Measurements from ENCODE around the gene TMEM263. TPM values are rescaled to one million over a fixed set of nuclear protein-coding genes. Genes with fewer than 3 reads are reported as not detected.
"Not testable (repeated sequence)": the region's sequence is repeated elsewhere in the genome, so short reads cannot be mapped to it uniquely, and the experiment has no call there.

The TMEM263 gene
- polyA plus RNA-seq, 3 donors from 2014 or later = 30.2 to 33.5 (median 31.0) TPM

DNA sequence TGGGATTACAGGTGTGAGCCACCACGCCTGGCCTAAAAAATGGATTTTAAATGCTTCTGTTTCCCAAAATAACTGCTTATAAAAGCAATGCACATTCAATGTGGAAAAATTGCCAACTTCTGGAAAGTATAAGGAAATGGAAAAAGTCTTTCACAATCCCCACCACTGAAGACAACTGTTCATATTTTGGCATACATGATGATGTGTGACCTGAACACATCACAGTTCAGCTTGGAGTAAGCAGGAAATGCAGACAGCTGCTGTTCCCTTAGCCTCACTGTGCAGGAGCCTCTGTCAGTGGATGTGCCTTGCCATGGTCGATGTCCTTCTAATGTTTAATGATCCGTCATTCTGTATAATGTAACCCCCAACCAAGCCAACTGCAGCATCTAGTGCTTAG, 26.1 kb downstream of the TMEM263 start:
- Mint-ChIP-seq H3K27ac (peak overlapping the region in 1 of 6 donors; percentile 46), H3K4me1 (peaks cover 30% of the 10 kb centered on the region in 2 donors), H3K36me3 (peaks cover 16 to 25% (median 17%) of the 10 kb centered on the region in 3 donors), H3K27me3 (ENCODE audit: low read depth in 3 of 3) (peaks cover 0 to 6% (median 3%) of the 10 kb centered on the region in 3 donors), H3K4me3 (no peak overlapping the region), H3K9me3 (no peaks in the 10 kb centered on the region)
- no peak for DNase-seq

DNA sequence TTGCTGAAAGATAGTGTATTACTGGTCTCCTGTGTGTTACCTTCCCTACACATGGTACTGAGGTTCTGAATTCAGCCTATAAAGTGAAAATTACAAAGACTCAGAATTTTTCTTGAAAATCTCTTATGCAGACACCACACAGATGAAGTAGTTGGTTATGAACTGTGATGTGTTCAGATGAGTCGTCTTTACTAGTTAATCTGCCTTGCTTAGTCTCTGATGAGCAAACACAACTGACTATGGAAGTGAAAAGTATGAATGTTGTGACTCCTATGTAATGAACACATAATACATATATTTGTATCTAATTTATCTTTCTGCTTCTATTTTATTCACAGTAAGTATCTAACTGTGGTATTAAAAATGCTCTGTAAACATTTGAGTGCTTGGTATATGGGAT, 26.5 kb downstream of the TMEM263 start:
- Mint-ChIP-seq H3K27ac (peak overlapping the region in 1 of 6 donors; percentile 46), H3K4me1 (peaks cover 33 to 34% of the 10 kb centered on the region in 2 donors), H3K36me3 (peaks cover 16 to 25% (median 17%) of the 10 kb centered on the region in 3 donors), H3K4me3 (no peak overlapping the region), H3K27me3 (ENCODE audit: low read depth in 3 of 3) (peaks cover 3 to 9% (median 3%) of the 10 kb centered on the region in 3 donors), H3K9me3 (no peaks in the 10 kb centered on the region)
- DNase-seq = no peak

GRCh38 chr12:106984588-106985137, 29.0 kb downstream of the TMEM263 start:
- Mint-ChIP-seq H3K4me3 (peak overlapping the region in 3 of 5 donors; percentile 3 to 41 (median 30)), H3K4me1 (peaks cover 37 to 40% of the 10 kb centered on the region in 2 donors), H3K36me3 (peaks cover 12 to 18% (median 16%) of the 10 kb centered on the region in 3 donors), H3K27me3 (ENCODE audit: low read depth in 3 of 3) (peaks cover 3 to 9% (median 3%) of the 10 kb centered on the region in 3 donors), H3K9me3 (no peaks in the 10 kb centered on the region), H3K27ac (peak overlapping the region in 5 of 6 donors; percentile 14 to 73 (median 60))
- DNase-seq = no peak

GRCh38 chr12:106985479-106985878, 29.8 kb downstream of the TMEM263 start:
- Mint-ChIP-seq H3K4me1 (peaks cover 37 to 40% of the 10 kb centered on the region in 2 donors), H3K9me3 (no peaks in the 10 kb centered on the region), H3K27me3 (ENCODE audit: low read depth in 3 of 3) (peaks cover 3 to 9% (median 3%) of the 10 kb centered on the region in 3 donors), H3K27ac (peak overlapping the region in 5 of 6 donors; percentile 12 to 96 (median 82)), H3K4me3 (peak overlapping the region; percentile 0 to 99 (median 97)), H3K36me3 (peaks cover 12 to 18% (median 16%) of the 10 kb centered on the region in 3 donors)
- no peak for DNase-seq

DNA sequence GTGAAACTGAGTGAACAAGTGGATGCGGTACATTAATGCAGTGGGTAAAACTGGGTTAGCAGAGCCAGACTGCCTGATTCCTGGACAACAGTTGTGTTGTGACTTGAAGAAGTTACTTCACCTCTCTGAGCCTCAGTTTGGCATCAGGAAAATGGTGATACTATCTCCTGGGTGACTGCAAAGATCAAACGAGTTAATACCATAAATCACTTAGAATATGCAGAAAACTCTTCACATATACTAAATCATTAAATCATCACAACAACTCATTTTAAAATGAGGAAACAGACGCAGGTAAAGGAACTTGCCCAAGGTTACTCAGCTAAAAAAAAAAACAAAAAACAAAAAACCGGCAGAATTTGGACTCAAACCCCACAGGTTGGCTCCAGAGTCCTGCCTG, 30.4 kb downstream of the TMEM263 start:
- Mint-ChIP-seq H3K27ac (peak overlapping the region; percentile 93 to 97 (median 95)), H3K4me3 (peak overlapping the region; percentile 95 to 99 (median 98)), H3K27me3 (ENCODE audit: low read depth in 3 of 3) (peaks cover 3 to 9% (median 3%) of the 10 kb centered on the region in 3 donors), H3K36me3 (peaks cover 12 to 18% (median 18%) of the 10 kb centered on the region in 3 donors), H3K4me1 (peaks cover 37 to 40% of the 10 kb centered on the region in 2 donors), H3K9me3 (no peaks in the 10 kb centered on the region)
- DNase-seq = no peak

DNA sequence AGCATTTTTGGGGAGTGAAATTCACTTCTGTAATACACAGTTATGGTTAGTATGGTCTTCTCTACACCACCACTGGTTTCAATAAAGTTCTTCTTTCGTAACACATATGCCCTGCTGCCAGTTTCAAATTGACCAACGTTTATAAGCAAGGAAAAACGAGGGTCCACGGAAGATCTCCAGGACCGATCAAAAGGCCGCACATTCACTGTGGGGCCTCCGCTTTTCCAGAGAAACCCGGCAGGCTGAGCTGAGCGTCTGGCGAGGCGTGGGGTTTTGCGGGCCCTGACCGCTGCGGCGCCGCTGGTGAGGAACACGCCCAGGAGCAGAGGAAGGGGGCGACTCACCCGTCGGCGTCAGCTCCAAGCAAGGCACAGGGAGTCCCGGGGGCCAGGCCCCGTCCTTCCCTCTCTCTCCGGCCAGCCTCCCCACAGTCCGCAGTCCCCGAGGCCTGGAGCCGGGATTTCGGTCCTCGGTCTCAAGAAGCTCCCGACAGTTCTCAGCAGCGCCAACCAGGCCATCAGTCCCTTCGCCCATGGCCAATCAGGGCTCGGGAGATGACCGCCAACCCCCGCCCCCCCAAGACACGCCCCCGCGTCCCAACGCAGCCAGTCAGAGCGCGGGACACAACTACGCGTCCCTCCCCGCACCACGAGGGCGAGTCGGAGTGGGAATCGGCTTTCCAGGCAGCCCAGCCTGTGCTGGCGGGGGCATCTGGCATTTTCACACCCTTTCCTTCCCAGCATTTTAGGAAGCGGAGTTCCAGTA, 31.1 kb downstream of the TMEM263 start, which contains the start of gene MTERF2:
Gene MTERF2, minus strand, starts transcription at position 522 of the 765 bp plus-strand sequence. CDS start 8,432 bp downstream, outside the sequence.
- Mint-ChIP-seq H3K9me3 (no peaks in the 10 kb centered on the region), H3K27ac (peak within 1 kb of the TSS; percentile 93 to 97 (median 95)), H3K4me1 (peaks cover 37 to 40% of the 10 kb centered on the region in 2 donors), H3K27me3 (ENCODE audit: low read depth in 3 of 3) (peaks cover 3 to 9% (median 3%) of the 10 kb centered on the region in 3 donors), H3K36me3 (peaks cover 12 to 20% (median 18%) of the 10 kb centered on the region in 3 donors), H3K4me3 (peak within 1 kb of the TSS; percentile 95 to 99 (median 98))
- DNase-seq = peak; percentile 79 to 81 (median 80)

DNA sequence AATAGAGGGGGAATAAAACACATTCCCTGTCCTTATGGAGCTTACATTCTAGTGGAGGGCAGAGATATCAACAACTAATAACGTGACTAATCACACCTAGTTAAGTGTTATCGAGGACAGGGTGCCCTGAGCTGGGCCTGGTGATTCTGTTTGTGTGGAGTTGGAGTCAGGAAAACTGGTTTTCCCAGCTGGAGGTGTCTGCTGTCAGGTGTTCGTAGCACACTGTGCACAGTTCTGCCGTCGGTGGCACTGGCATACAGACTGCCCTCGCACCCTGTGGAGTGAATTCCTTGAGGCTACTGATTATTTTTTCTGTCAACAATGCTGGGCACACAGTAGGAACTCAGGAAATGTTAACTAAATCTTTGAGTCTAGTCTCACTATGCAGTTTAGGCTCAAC, 32.1 kb downstream of the TMEM263 start:
- no peaks in the 10 kb centered on the region for H3K9me3 Mint-ChIP-seq
- peak overlapping the region; percentile 95 to 99 (median 98) for H3K4me3 Mint-ChIP-seq
- peaks cover 37 to 40% of the 10 kb centered on the region in 2 donors for H3K4me1 Mint-ChIP-seq
- no peak for DNase-seq
- H3K36me3 Mint-ChIP-seq = peaks cover 12 to 20% (median 15%) of the 10 kb centered on the region in 3 donors
- peaks cover 3 to 9% (median 3%) of the 10 kb centered on the region in 3 donors for H3K27me3 Mint-ChIP-seq (ENCODE audit: low read depth in 3 of 3)
- peak overlapping the region in 4 of 6 donors; percentile 87 to 97 (median 94) for H3K27ac Mint-ChIP-seq

DNA sequence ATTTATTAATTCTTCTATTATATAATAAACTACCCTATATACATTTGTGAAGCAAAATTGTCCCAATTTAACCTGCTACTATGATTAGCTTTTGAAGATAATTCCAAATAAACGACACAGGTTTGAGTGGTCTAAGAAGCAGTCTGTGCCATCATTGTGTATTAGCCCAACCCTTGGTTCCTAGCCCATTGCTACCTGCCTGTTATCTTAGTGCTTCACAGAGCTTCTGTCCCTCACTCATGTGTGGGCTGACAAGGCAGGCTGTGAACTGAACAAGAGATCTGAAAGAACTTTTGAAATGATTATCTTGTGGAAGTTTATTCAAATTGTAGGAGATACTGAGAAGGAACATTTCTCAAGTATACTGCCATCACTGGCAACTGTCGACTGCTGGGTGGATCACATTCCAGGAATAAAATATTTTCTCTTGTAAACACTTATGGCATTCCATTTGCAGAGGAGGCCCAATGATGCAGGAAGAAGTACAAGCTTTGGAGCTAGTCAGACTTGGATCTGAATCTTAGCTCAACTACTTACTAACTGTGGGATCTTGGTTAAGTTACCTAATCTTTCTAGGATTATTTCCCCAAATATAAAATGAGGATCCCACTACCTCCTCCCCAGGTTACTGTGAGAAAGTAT, 39.0 kb downstream of the TMEM263 start:
- peaks cover 18 to 30% (median 30%) of the 10 kb centered on the region in 3 donors for H3K36me3 Mint-ChIP-seq
- H3K9me3 Mint-ChIP-seq = no peaks in the 10 kb centered on the region
- no peaks in the 10 kb centered on the region for H3K4me1 Mint-ChIP-seq
- no peak overlapping the region for H3K4me3 Mint-ChIP-seq
- no peak for DNase-seq
- H3K27ac Mint-ChIP-seq = no peak overlapping the region
- peaks cover 0 to 2% (median 0%) of the 10 kb centered on the region in 3 donors for H3K27me3 Mint-ChIP-seq (ENCODE audit: low read depth in 3 of 3)

GRCh38 chr12:106996102-106996501, 40.4 kb downstream of the TMEM263 start:
- peaks cover 21 to 36% (median 29%) of the 10 kb centered on the region in 3 donors for H3K36me3 Mint-ChIP-seq
- not testable (repeated sequence) for H3K9me3 Mint-ChIP-seq; H3K4me1 Mint-ChIP-seq; DNase-seq; H3K27ac Mint-ChIP-seq; H3K27me3 Mint-ChIP-seq (ENCODE audit: low read depth in 3 of 3); H3K4me3 Mint-ChIP-seq

- Mint-ChIP-seq H3K27me3 (ENCODE audit: low read depth in 3 of 3) (peaks cover 0 to 2% (median 2%) of the 10 kb centered on the region in 3 donors), H3K4me3 (no peak overlapping the region), H3K9me3 (no peaks in the 10 kb centered on the region), H3K27ac (no peak overlapping the region), H3K4me1 (no peaks in the 10 kb centered on the region), H3K36me3 (peaks cover 25 to 46% (median 39%) of the 10 kb centered on the region in 3 donors)
- DNase-seq = no peak
Measured at GRCh38 chr12:106997916-106998315, 42.2 kb downstream of the TMEM263 start.

GRCh38 chr12:106999446-106999845, 43.7 kb downstream of the TMEM263 start:
- no peaks in the 10 kb centered on the region for H3K9me3 Mint-ChIP-seq
- H3K4me3 Mint-ChIP-seq = no peak overlapping the region
- H3K36me3 Mint-ChIP-seq = peaks cover 25 to 46% (median 40%) of the 10 kb centered on the region in 3 donors
- peaks cover 0 to 2% (median 2%) of the 10 kb centered on the region in 3 donors for H3K27me3 Mint-ChIP-seq (ENCODE audit: low read depth in 3 of 3)
- no peak for DNase-seq
- H3K4me1 Mint-ChIP-seq = no peaks in the 10 kb centered on the region
- no peak overlapping the region for H3K27ac Mint-ChIP-seq

DNA sequence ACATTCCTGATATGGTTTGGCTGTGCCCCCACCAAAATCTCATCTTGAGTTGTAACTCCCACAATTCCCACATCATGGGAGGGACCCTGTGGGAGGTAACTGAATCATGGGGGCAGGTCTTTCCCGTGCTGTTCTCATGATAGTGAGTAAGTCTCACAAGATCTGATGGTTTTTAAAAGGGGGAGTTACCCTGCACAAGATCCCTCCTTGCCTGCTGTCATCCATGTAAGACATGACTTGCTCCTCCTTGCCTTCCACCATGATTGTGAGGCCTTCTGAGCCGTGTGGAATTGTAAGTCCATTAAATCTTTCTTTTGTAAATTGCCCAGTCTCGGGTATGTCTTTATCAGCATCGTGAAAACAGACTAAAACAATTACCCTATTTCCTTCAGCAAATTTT, 47.0 kb downstream of the TMEM263 start:
- H3K9me3 Mint-ChIP-seq; DNase-seq; H3K4me3 Mint-ChIP-seq; H3K4me1 Mint-ChIP-seq; H3K27ac Mint-ChIP-seq; H3K27me3 Mint-ChIP-seq (ENCODE audit: low read depth in 3 of 3): not testable (repeated sequence)
- H3K36me3 Mint-ChIP-seq = peaks cover 12 to 26% (median 19%) of the 10 kb centered on the region in 3 donors

GRCh38 chr12:107007411-107007810, 51.7 kb downstream of the TMEM263 start:
- Mint-ChIP-seq H3K4me1 (no peaks in the 10 kb centered on the region), H3K4me3 (no peak overlapping the region), H3K27me3 (ENCODE audit: low read depth in 3 of 3) (peaks cover 0 to 1% (median 0%) of the 10 kb centered on the region in 3 donors), H3K36me3 (peaks cover 1 to 21% (median 8%) of the 10 kb centered on the region in 3 donors), H3K9me3 (no peaks in the 10 kb centered on the region), H3K27ac (no peak overlapping the region)
- no peak for DNase-seq

All from immature natural killer cell (primary cell).